NCI-H2171 treated with DMSO at 0.1 percent for 48 hours (cell line): ENCODE data around the gene SIGLEC8.
"Not testable (repeated sequence)": the region's sequence is repeated elsewhere in the genome, so short reads cannot be mapped to it uniquely, and the experiment has no call there.

Source experiments
- DNase-seq: peaks from one replicate; lab custom pipeline; 2025; lab: John Stamatoyannopoulos, UW

Gene SIGLEC8

DNA sequence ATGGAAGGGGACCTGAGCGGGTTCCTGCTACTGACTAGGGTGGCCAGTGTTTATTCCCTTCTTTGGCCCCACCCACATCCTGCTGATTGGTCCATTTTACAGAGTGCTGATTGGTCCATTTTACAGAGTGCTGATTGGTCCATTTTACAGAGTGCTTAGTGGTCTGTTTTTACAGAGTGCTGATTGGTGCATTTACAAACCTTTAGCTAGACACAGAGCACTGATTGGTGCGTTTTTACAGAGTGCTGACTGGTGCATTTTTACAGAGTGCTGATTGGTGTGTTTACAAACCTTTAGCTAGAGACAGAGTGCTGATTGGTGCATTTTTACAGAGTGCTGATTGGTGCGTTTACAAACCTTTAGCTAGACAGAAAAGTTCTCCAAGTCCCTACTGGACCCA lies 10.7 kb downstream of the SIGLEC8 start:
- not testable (repeated sequence) for DNase-seq

DNA sequence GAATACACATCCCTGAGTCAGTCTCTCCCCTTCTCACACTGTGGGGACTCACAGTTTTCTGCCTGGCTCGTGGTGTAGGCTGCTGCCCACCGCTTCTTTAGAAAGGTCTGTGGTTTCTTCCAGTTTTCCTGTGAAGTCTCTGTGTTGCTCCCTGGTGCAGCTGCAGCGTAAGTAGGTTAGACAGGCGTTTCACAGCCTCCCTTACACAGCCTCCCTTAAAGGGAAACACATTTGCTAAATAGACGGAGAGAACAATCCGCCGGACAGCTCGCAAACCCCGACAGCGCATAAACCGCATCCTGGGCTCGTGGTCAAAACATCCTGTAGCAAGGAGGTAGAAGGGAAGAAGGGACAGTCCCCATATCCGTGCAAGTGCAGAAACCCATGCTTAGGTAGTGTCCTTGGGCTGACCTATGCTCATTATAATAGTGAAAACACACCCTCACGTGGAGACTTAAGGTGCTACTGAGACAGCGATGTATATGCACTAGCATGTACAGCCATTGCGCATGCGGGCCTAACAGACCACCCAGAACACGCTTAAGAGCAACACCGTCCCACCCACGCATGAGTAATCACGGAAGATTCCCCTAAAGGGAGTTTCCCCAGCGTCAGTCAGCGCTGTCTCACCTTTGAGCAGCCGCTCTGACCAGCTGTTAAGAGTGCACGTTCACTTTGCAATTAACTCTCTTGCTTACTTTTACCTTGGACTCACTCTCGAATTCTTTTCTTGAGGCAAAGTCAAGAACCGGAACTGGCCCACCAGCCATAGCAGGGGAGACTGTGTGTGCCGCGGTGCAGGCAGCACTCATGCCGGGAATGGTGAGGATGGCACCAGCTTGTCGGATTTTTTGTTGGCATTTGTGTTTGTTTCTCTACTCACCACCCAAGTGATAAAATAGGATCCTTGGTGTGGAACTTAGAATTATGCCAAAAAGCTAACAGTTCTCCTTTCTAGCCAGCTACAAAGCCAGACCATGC lies 16.6 kb downstream of the SIGLEC8 start:
- DNase-seq: no peak

DNA sequence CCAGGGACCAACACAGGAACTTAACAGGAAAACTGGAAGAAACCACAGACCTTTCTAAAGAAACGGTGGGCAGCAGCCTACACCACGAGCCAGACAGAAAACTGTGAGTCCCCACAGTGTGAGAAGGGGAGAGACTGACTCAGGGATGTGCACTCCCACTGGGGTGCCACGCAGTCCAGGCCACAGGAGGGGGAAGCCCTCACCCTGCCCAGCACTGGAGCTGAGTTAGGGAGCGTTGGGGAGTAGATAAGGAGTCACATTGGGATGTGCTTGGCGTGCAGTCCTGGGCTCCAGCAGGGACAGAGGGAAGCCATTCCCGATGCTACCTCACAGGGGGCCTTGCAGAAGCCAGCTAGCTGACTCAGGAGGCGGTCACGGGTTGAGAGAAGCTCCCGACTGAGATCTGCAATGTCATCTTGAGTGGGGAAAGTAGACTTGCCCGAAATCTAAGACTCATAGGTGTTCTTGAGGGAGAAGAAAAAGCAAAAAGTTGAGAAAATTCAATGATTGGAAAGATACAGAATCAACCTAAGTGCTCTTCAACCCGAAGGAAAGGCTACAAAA lies 17.3 kb downstream of the SIGLEC8 start:
- no peak for DNase-seq

DNA sequence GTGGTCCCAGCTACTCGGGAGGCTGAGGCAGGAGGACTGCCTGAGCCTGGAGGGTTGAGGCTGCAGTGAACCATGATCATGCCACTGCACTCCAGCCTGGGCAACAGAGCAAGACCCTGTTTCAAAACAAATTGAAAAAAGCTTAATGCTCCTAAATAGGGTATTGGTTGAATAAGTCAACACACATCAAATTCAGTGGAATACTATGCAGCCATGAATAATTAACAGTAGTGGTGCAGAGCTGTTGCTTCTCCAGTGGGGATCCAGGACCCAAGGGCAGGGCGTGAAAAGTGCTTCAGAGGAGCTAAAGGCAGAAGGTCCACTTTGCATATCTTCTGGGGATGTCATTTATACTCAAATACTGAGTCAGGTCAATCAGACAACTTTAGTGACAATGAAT lies 18.2 kb downstream of the SIGLEC8 start:
- DNase-seq: no peak

GRCh38 chr19:51439021-51439465 lies 19.2 kb downstream of the SIGLEC8 start:
- no peak for DNase-seq

DNA sequence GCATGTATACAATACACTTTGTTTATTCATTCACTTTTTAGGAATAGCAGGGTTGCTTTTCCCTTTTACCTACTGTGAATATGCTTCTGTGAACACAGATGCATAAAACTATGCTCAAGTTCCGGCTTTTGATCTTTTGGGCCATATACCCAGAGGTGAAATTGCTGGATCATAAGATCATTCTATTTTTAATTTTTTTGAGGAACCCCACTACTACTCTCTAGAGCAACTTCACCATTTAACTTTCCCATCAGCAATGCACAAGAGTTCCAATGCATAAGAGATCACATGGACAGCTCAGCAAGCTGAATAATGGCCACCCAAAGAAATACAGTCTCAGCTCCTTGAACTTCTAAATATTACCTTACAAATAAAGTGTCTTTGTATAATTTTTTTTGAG lies 23.8 kb downstream of the SIGLEC8 start:
- no peak for DNase-seq

DNA sequence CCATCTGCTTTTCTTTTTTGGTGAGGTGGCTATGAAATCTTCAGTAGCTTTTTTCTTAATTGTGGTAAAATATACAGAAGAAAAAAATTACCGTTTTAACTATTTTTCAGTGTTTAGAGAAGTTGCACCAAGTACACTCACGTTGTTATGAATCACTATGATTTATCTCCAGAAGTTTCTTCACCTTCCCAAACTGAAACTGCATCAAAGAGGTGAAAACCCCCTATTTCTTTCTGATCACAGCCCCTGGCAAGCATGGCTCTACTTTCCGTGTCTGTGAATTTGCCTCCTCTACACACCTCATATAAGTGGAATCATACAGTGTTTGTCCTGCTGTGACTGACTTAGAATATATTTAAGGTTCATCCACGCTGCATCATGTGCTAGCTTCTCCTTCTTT lies 25.2 kb downstream of the SIGLEC8 start:
- no peak for DNase-seq

DNA sequence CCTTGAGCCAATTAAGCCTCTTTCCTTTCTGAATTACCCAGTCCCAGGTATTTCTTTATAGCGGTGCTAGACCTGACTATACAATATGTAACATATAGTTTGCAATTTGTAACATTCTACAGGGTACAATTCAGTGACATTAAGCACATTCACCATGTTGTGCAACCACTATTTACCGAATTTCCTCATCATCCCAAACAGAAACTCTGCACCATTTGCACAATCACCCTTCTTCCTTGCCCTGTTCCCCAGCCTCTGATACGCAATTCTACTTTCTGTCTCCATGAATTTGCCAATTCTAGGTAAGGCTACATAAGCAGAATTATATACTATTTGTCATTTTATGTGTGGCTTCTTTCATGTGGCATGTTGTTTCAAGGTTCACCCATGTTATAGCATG lies 27.1 kb downstream of the SIGLEC8 start:
- no peak for DNase-seq

DNA sequence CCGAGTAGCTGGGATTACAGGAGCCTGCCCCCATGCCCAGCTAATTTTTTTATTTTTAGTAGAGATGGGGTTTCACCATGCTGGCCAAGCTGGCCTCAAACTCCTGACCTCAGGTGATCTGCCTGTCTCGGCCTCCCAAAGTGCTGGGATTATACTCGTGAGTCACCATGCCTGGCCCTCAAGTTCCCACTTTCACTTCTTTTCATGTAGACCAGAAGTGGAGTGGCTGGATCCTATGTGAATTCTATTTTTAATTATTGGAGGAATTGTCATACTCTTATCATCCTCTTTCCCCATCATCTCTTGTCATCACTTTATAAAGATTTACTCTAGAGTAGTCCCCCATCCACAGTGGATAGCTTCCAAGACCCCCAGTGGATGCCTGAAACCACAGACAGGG lies 28.0 kb downstream of the SIGLEC8 start:
- no peak for DNase-seq

DNA sequence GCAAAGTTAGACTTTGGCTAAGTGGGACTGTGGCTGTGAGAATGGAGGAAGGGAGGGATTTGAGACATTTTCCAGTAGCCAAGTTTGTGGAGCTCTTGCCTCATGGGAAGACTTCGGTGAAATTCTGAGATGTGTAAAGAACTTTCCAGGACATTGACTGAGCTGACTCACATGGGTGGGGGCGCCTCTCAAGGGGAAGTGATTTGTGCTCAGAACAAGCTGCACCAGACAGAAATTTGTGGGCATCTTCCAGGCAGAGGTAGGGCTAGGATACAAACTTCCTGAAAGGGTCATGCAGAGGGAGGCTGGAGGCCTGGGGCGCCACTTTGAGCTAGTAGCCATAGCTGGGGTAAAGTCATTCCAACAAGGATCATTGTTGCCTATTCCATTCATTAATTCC lies 31.1 kb downstream of the SIGLEC8 start:
- no peak for DNase-seq

GRCh38 chr19:51422053-51422448 lies 36.2 kb downstream of the SIGLEC8 start:
- no peak for DNase-seq

DNA sequence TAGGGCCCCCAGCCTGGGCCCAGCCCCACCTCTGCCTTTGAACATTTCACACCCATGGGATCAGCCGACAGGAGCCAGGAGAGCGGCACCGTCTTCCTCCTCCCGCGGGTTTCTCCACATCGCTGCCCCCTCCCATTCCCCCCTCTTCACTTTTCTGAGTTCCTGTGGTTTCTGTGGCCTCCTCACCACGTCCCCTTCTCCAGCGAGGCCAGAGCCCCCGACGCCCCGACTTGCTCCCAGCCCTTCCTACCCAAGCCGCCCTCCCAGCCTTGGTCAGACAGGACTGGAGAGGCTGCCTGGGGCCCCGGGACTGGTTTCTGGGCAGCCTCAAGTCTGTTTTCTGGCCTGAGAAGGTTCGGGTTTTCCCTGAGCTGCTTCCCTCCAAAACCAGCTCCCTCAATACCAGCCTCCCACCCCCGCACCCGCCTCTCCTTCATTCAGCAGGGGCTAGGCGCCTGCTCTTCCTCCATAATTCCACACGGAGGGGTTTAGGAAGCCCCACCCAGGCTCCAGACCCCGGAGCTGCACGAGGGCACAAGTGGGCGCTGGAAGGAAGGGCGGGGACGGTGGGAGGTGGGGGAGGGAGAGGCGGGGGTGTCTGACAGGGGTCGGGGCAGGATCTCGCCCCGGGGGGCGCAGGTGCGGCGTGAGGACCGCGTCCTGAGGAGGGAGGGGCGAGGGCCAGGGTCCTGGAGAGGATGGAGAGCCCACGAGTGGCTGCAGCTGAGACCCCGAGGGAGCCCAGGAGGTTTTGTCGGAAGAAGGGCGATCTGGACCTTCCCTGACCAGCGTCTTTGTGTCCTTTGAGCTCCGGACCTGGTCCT lies 36.8 kb downstream of the SIGLEC8 start:
- no peak for DNase-seq

- not testable (repeated sequence) for DNase-seq
Measured at GRCh38 chr19:51420511-51420910, 37.7 kb downstream of the SIGLEC8 start.

- no peak for DNase-seq
Measured at GRCh38 chr19:51418707-51419106, 39.5 kb downstream of the SIGLEC8 start.

GRCh38 chr19:51417810-51418157 lies 40.5 kb downstream of the SIGLEC8 start:
- DNase-seq: no peak

GRCh38 chr19:51417107-51417809 lies 41.0 kb downstream of the SIGLEC8 start, which contains the start of gene SIGLEC10:
SIGLEC10 (minus strand) TSS chr19:51417642; CDS start chr19:51417581, 61 bp downstream.
- DNase-seq: no peak

- DNase-seq: not testable (repeated sequence)
Measured at GRCh38 chr19:51416422-51416821, 41.8 kb downstream of the SIGLEC8 start.

DNA sequence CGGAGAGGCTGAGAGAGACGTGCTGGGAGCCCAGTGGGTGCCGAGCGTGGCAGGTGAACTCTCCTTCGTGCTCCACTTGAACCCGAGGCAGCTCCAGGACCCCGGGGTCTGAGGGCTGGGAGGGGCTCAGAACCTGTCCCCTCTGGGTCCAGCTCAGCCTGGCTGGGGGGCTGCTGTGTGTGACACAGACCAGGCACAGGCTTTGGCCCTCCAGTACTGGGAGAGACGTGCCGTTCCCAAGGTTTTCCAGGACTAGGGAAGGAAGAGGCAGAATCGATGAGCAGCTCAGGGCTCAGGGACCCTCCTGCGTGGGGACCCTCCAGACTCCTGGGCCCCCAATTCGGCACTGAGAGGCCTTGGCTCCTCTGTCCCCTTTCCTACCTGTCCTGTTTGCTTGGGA lies 43.1 kb downstream of the SIGLEC8 start:
- no peak for DNase-seq

DNA sequence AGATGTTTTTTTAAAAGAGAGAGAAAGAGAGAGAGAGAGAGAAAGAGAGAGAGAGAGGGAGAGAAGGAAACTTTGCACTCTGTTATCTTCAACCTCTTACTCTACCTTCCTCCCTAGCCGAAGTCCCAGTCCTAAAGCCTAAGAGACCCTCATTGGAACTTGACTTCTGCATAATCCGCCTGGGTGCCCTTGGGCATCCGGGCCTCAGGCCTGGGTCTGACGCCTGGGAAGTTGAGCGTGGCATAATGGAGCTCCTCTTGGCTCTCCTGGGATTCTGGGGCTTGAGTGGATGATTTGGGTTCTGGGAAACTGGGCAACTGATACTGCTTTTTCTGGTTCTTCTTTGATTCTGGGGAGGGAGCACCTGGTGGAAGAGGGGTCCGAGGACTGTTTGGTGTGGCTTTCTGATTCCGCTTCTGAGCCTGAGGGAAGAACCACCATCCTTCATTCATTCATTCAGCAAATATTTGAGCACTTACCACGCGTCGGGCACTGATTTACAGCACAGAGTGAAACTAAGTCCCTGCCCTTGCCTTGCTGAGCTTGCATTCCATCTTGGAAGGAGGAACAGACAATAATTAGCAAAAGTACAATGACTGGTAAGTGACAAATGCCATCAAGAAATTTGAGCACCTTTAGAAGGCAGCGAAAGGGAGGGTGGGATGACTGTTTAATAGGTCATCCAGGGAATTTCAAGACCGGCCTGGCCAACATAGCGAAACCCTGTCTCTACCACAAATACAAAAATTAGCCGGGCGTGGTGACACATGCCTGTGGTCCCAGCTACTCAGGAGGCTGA lies 47.1 kb downstream of the SIGLEC8 start:
- DNase-seq: no peak

DNA sequence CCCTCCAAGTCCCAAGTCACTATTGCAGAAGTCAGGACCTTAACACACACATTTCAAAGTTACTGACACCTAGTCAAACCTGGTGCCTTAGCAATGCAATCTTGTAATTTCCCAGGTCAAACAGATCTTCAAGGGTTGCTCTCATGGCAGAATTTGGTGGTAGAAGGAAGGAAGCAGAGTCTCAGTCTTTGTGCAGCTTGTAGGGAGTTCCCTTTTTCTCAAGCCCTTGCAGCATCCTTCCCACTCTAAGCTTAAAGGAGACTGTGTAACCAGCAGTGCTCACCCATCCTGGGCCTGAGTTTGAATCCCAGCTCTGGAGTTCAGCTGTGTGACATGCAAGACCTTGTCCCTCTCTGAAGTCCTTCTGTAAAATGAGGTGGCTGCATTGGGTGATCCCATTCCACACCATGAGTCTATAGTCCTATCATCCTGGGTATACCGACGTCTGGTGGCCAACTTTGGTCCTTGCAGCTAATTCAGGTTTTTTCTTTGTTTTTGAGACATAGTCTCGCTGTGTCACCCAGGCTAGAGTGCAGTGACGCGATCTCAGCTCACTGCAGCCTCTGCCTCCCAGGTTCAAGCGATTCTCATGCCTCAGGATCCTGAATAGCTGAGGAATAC lies 50.6 kb downstream of the SIGLEC8 start:
- DNase-seq: no peak

DNA sequence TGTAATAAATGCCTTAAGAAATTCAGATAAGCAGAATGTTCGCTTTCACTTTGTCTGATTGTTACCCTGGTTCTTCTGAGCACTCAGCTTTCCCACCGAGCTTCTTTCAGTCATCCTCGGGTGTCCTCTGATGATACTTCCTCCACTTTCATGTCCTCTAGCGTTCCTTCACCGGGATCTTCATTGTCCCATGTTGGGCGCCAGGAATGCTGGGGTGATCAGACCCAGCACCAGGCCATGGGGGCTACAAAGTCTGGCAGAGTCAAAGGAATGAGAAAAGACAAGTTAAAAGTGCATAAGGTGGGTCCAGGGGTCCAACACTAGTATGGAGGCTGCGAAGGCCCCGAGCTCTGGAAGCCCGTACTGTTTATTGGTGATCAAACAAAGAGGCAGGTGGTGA lies 56.1 kb downstream of the SIGLEC8 start:
- no peak for DNase-seq
